Activated T-cell treated with anti-CD3 and anti-CD28 coated beads, Interleukin-2, amount 50 U/mL, for 72 hours (primary cell): ENCODE measurements around the gene GRAMD1B. TPM values are rescaled to one million over a fixed set of nuclear protein-coding genes. Genes with fewer than 3 reads are reported as not detected.

Source experiments
- ATAC-seq, 2 donors: fragments of 150-1000 bp; cut with Tn5 transposase; replicated peaks in 1 of 2; 2 replicates each; pipeline ENCODE4 v1.10.0; 2021; ENCODE audit warnings: moderate library complexity in 2 of 2, mild to moderate bottlenecking in 1 of 2
- DNase-seq, 2 donors: peaks; one replicate each; pipeline ENCODE4 v3.0.0; 2021 to 2022; ENCODE audit warnings: mixed read lengths in 1 of 2
- H3K27ac Mint-ChIP-seq: one replicate; pipeline ENCODE4 v1.8.0; 2022; ENCODE audit warnings: mild to moderate bottlenecking, moderate library complexity, mixed read lengths
- H3K27me3 Mint-ChIP-seq: one replicate; pipeline ENCODE4 v1.8.0; 2022; ENCODE audit warnings: low read depth, mixed read lengths
- H3K36me3 Mint-ChIP-seq, 2 donors: one replicate each; pipeline ENCODE4 v1.8.0; 2022; ENCODE audit warnings: mixed read lengths in 2 of 2, mild to moderate bottlenecking in 1 of 2; ENCODE audit not compliant: insufficient read depth in 2 of 2
- H3K4me1 Mint-ChIP-seq: one replicate; pipeline ENCODE4 v1.8.0; 2022; ENCODE audit warnings: low read depth, mixed read lengths
- H3K4me3 Mint-ChIP-seq, 2 donors: one replicate each; pipeline ENCODE4 v1.8.0; 2022; ENCODE audit warnings: mild to moderate bottlenecking in 2 of 2, mixed read lengths in 2 of 2, moderate library complexity in 2 of 2
- H3K9me3 Mint-ChIP-seq, 2 donors: one replicate each; pipeline ENCODE4 v1.8.0; 2022; ENCODE audit warnings: mixed read lengths in 2 of 2
- total RNA-seq, 2 donors: library from RNA; stranded (reverse); gene quantifications; one replicate each; pipeline ENCODE4 v1.2.3, GENCODE V29; 2022

GRAMD1B gene
- total RNA-seq, 2 donors from 2014 or later: 64.0 to 107 TPM

GRCh38 chr11:123527526-123527925 is 97.5 kb downstream of the GRAMD1B start:
- DNase-seq (no peak), ATAC-seq (no peak)
- Mint-ChIP-seq H3K4me1 (no peaks in the 10 kb centered on the region), H3K27ac (no peak overlapping the region), H3K4me3 (no peak overlapping the region), H3K9me3 (no peaks in the 10 kb centered on the region), H3K27me3 (no peaks in the 10 kb centered on the region), H3K36me3 (peaks cover 3 to 5% of the 10 kb centered on the region in 2 donors)

GRCh38 chr11:123527947-123528346 is 97.9 kb downstream of the GRAMD1B start:
- no peak for ATAC-seq
- no peak for DNase-seq
- no peaks in the 10 kb centered on the region for H3K9me3 Mint-ChIP-seq
- H3K27me3 Mint-ChIP-seq: no peaks in the 10 kb centered on the region
- H3K36me3 Mint-ChIP-seq: peaks cover 3 to 5% of the 10 kb centered on the region in 2 donors
- H3K4me3 Mint-ChIP-seq: no peak overlapping the region
- no peaks in the 10 kb centered on the region for H3K4me1 Mint-ChIP-seq
- H3K27ac Mint-ChIP-seq: no peak overlapping the region

GRCh38 chr11:123531325-123531724 is 101.3 kb downstream of the GRAMD1B start:
- H3K27me3 Mint-ChIP-seq: no peaks in the 10 kb centered on the region
- DNase-seq (no peak), ATAC-seq (no peak)
- H3K36me3 Mint-ChIP-seq: peaks cover 5% of the 10 kb centered on the region in 2 donors
- no peaks in the 10 kb centered on the region for H3K9me3 Mint-ChIP-seq
- H3K4me1 Mint-ChIP-seq: peaks cover 14% of the 10 kb centered on the region
- H3K27ac Mint-ChIP-seq: no peak overlapping the region
- no peak overlapping the region for H3K4me3 Mint-ChIP-seq

GRCh38 chr11:123532131-123532530 is 102.1 kb downstream of the GRAMD1B start:
- Mint-ChIP-seq H3K27me3 (no peaks in the 10 kb centered on the region), H3K4me1 (peaks cover 21% of the 10 kb centered on the region), H3K9me3 (no peaks in the 10 kb centered on the region), H3K4me3 (no peak overlapping the region), H3K36me3 (peaks cover 5% of the 10 kb centered on the region in 2 donors), H3K27ac (no peak overlapping the region)
- DNase-seq (no peak), ATAC-seq (no peak)

- H3K36me3 Mint-ChIP-seq: peaks cover 5% of the 10 kb centered on the region in 2 donors
- H3K4me1 Mint-ChIP-seq: peaks cover 26% of the 10 kb centered on the region
- no peak for DNase-seq
- no peaks in the 10 kb centered on the region for H3K27me3 Mint-ChIP-seq
- H3K4me3 Mint-ChIP-seq: no peak overlapping the region
- no peak overlapping the region for H3K27ac Mint-ChIP-seq
- ATAC-seq: peak in 1 of 2 donors; percentile 36
- no peaks in the 10 kb centered on the region for H3K9me3 Mint-ChIP-seq
These were observed 105.3 kb downstream of the GRAMD1B start for GRCh38 chr11:123535401-123535800.

- no peak for DNase-seq
- Mint-ChIP-seq H3K27ac (peak overlapping the region; percentile 35), H3K4me3 (no peak overlapping the region), H3K36me3 (peaks cover 0 to 7% of the 10 kb centered on the region in 2 donors), H3K9me3 (no peaks in the 10 kb centered on the region), H3K27me3 (no peaks in the 10 kb centered on the region), H3K4me1 (peaks cover 26% of the 10 kb centered on the region)
- ATAC-seq: no peak
These were observed 106.8 kb downstream of the GRAMD1B start for GRCh38 chr11:123536690-123537437.

GRCh38 chr11:123537726-123538125 is 107.7 kb downstream of the GRAMD1B start:
- H3K4me1 Mint-ChIP-seq: peaks cover 26% of the 10 kb centered on the region
- peaks cover 0 to 7% of the 10 kb centered on the region in 2 donors for H3K36me3 Mint-ChIP-seq
- ATAC-seq (no peak), DNase-seq (no peak)
- H3K27me3 Mint-ChIP-seq: no peaks in the 10 kb centered on the region
- no peaks in the 10 kb centered on the region for H3K9me3 Mint-ChIP-seq
- no peak overlapping the region for H3K4me3 Mint-ChIP-seq
- no peak overlapping the region for H3K27ac Mint-ChIP-seq

GRCh38 chr11:123543797-123544196 is 113.7 kb downstream of the GRAMD1B start:
- H3K4me1 Mint-ChIP-seq: peaks cover 9% of the 10 kb centered on the region
- no peak for ATAC-seq
- peaks cover 0 to 4% of the 10 kb centered on the region in 2 donors for H3K36me3 Mint-ChIP-seq
- no peak overlapping the region for H3K27ac Mint-ChIP-seq
- DNase-seq: no peak
- no peak overlapping the region for H3K4me3 Mint-ChIP-seq
- H3K9me3 Mint-ChIP-seq: no peaks in the 10 kb centered on the region
- H3K27me3 Mint-ChIP-seq: no peaks in the 10 kb centered on the region

- Mint-ChIP-seq H3K27ac (no peak overlapping the region), H3K36me3 (peaks cover 0 to 4% of the 10 kb centered on the region in 2 donors), H3K27me3 (no peaks in the 10 kb centered on the region), H3K4me3 (no peak overlapping the region), H3K4me1 (peaks cover 14% of the 10 kb centered on the region), H3K9me3 (no peaks in the 10 kb centered on the region)
- no peak for DNase-seq
- no peak for ATAC-seq
These were observed 114.7 kb downstream of the GRAMD1B start for GRCh38 chr11:123544631-123545375.

- H3K4me1 Mint-ChIP-seq: peaks cover 22% of the 10 kb centered on the region
- H3K9me3 Mint-ChIP-seq: no peaks in the 10 kb centered on the region
- H3K27me3 Mint-ChIP-seq: no peaks in the 10 kb centered on the region
- H3K27ac Mint-ChIP-seq: no peak overlapping the region
- no peak for DNase-seq
- ATAC-seq: no peak
- H3K36me3 Mint-ChIP-seq: peaks cover 0 to 4% of the 10 kb centered on the region in 2 donors
- no peak overlapping the region for H3K4me3 Mint-ChIP-seq
These were observed 115.7 kb downstream of the GRAMD1B start for GRCh38 chr11:123545726-123546270.

- no peak overlapping the region for H3K27ac Mint-ChIP-seq
- DNase-seq (no peak), ATAC-seq (no peak)
- peaks cover 0 to under 1% of the 10 kb centered on the region in 2 donors for H3K36me3 Mint-ChIP-seq
- H3K4me1 Mint-ChIP-seq: peaks cover 22% of the 10 kb centered on the region
- no peaks in the 10 kb centered on the region for H3K9me3 Mint-ChIP-seq
- H3K4me3 Mint-ChIP-seq: no peak overlapping the region
- no peaks in the 10 kb centered on the region for H3K27me3 Mint-ChIP-seq
These were observed 116.4 kb downstream of the GRAMD1B start for GRCh38 chr11:123546515-123546914.

GRCh38 chr11:123547180-123547579 is 117.1 kb downstream of the GRAMD1B start:
- Mint-ChIP-seq H3K4me1 (peaks cover 22% of the 10 kb centered on the region), H3K27me3 (no peaks in the 10 kb centered on the region), H3K4me3 (no peak overlapping the region), H3K27ac (no peak overlapping the region), H3K9me3 (no peaks in the 10 kb centered on the region), H3K36me3 (no peaks in the 10 kb centered on the region)
- ATAC-seq (no peak), DNase-seq (no peak)

GRCh38 chr11:123548774-123549173 is 118.7 kb downstream of the GRAMD1B start:
- no peaks in the 10 kb centered on the region for H3K27me3 Mint-ChIP-seq
- H3K36me3 Mint-ChIP-seq: no peaks in the 10 kb centered on the region
- ATAC-seq: no peak
- DNase-seq: no peak
- no peak overlapping the region for H3K27ac Mint-ChIP-seq
- peaks cover 21% of the 10 kb centered on the region for H3K4me1 Mint-ChIP-seq
- no peaks in the 10 kb centered on the region for H3K9me3 Mint-ChIP-seq
- no peak overlapping the region for H3K4me3 Mint-ChIP-seq
